Left ventricle myocardium superior (tissue), 1 donor: Measurements from ENCODE around the gene FMNL1. TPM values are rescaled to one million over a fixed set of nuclear protein-coding genes. Genes with fewer than 3 reads are reported as not detected.
A peak's percentile ranks its signal among the peaks of the same experiment; 100 is the strongest.

Experiments
- ATAC-seq: fragments of 200-7000 bp; cut with Tn5 transposase; one replicate; pipeline ENCODE4 v1.9.1; 2020; ENCODE audit warnings: mild to moderate bottlenecking, moderate library complexity
- DNase-seq: peaks from one replicate; pipeline ENCODE4 v3.0.0-alpha.2; 2020
- intact Hi-C: fragments of 100-400 bp; cut with micrococcal nuclease; formaldehyde crosslinking; loops from one replicate; pipeline ENCODE4 v1.11.0; 2022
- total RNA-seq: library from RNA; stranded (reverse); fragmentation: NEBNext Ultra II Directional; extraction: Animal tissue kit (Norgen Biotek cat#: 25700); gene quantifications from one replicate; pipeline ENCODE4 v1.2.1, GENCODE V29; 2021
- donor health status: DM: no; HTN: yes; CAD: no; lungs with severe emphysema.

Gene FMNL1
- total RNA-seq, 1 donor from 2014 or later: 14.0 TPM

GRCh38 chr17:45222289-45222995 lies 757 bp downstream of the FMNL1 start:
- DNase-seq: peak; percentile 45
- peak; percentile 3 for ATAC-seq
- intact Hi-C loops: no loop called here

GRCh38 chr17:45222996-45223538 lies 1.4 kb downstream of the FMNL1 start:
- intact Hi-C loops: no loop called here
- peak; percentile 39 for DNase-seq
- no peak for ATAC-seq

GRCh38 chr17:45223539-45224528 lies 2.1 kb downstream of the FMNL1 start:
- ATAC-seq (no peak), DNase-seq (peak; percentile 24)
- intact Hi-C loops: no loop called here

- intact Hi-C loops: no loop called here
- ATAC-seq: no peak
- peak; percentile 37 for DNase-seq
Observed at GRCh38 chr17:45224671-45225050, 3.0 kb downstream of the FMNL1 start.

GRCh38 chr17:45225051-45225700 lies 3.5 kb downstream of the FMNL1 start:
- intact Hi-C loops: no loop called here
- ATAC-seq: no peak
- peak; percentile 57 for DNase-seq

- peak; percentile 11 for ATAC-seq
Observed at GRCh38 chr17:45225964-45226530, 4.4 kb downstream of the FMNL1 start.

GRCh38 chr17:45226576-45226975 lies 4.9 kb downstream of the FMNL1 start:
- intact Hi-C loops: no loop called here
- peak; percentile 5 for DNase-seq

More at GRCh38 chr17:45225964-45226530, 4.4 kb downstream of the FMNL1 start:
- peak; percentile 77 for DNase-seq
- intact Hi-C loops: no loop called here

GRCh38 chr17:45227101-45227925 lies 5.6 kb downstream of the FMNL1 start:
- DNase-seq (peak; percentile 45), ATAC-seq (no peak)
- intact Hi-C loops: no loop called here

More at GRCh38 chr17:45226576-45226975, 4.9 kb downstream of the FMNL1 start:
- no peak for ATAC-seq

- peak; percentile 5 for ATAC-seq
- intact Hi-C loops: no loop called here
- DNase-seq: peak; percentile 55
Observed at GRCh38 chr17:45227926-45228762, 6.5 kb downstream of the FMNL1 start.

GRCh38 chr17:45228763-45229539 lies 7.3 kb downstream of the FMNL1 start:
- peak; percentile 91 for DNase-seq
- intact Hi-C loops: no loop called here
- ATAC-seq: peak; percentile 75

GRCh38 chr17:45229681-45230409 lies 8.2 kb downstream of the FMNL1 start:
- DNase-seq (peak; percentile 70), ATAC-seq (peak; percentile 22)
- intact Hi-C loops: no loop called here

GRCh38 chr17:45230410-45230786 lies 8.7 kb downstream of the FMNL1 start:
- ATAC-seq: no peak
- no peak for DNase-seq
- intact Hi-C loops: no loop called here

GRCh38 chr17:45230787-45231480 lies 9.2 kb downstream of the FMNL1 start:
- DNase-seq: peak; percentile 86
- peak; percentile 8 for ATAC-seq
- intact Hi-C loops: no loop called here

GRCh38 chr17:45231481-45232116 lies 9.9 kb downstream of the FMNL1 start:
- DNase-seq (peak; percentile 53), ATAC-seq (no peak)
- intact Hi-C loops: no loop called here
